NCI-H2171 treated with DMSO at 0.1 percent for 48 hours (cell line): Measurements from ENCODE around the gene MERTK.
A peak's percentile ranks its signal among the peaks of the same experiment; 100 is the strongest.
"Not testable (repeated sequence)": the region's sequence is repeated elsewhere in the genome, so short reads cannot be mapped to it uniquely, and the experiment has no call there.

Experiments used
- DNase-seq: peaks from one replicate; lab custom pipeline; 2025; lab: John Stamatoyannopoulos, UW

Gene MERTK

DNA sequence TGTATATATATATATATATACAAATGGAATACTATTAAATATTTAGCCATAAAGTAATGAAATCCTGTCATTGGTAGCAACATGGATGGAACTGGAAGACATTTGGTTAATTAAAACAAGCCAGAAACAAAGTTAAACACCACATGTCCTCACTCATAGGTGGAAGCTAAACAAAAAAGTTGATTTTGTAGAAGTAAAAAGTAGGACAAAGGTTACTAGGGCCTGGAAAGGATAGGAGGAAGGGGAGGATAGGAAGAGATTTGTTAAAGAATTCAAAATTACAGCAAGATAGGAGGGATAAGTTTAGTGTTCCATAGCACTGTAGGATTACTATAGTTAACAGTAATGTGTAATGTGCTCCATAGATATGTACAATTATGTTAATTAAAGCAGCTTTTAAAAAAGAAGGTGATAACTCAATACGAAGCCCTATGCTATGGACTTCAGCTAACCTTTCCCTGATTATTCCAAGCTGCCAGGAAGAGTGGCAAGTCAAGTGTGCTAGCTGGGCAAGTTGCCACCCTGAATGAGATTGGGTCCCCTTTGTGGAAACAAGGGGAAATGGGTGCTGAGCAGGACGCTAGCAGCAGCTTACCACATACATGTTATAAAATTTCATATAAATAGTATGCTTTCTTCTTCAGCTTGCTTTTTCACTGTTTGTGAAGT, 12.3 kb downstream of the MERTK start:
- DNase-seq = no peak

- not testable (repeated sequence) for DNase-seq
These were observed 13.0 kb downstream of the MERTK start for GRCh38 chr2:111911295-111911977.

DNA sequence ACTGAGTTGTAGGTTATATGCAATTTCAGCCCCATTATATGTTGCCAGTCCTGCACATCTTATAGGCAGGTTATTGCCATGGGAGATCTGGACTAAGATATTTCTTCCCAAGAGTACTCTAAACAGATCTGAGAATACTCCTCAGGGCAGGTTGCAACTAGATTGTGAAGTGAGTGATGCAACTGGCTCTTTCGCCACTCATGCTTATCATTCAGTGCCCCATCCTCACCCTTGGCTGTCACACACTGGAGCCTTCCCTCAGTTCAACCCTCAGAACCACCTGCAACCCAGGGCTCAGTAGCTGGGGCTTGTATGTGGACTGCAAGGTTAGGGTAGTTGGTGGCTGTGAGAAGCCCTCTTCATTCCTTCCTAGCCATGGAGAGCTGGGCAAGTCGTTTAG, 14.1 kb downstream of the MERTK start:
- DNase-seq = no peak

DNA sequence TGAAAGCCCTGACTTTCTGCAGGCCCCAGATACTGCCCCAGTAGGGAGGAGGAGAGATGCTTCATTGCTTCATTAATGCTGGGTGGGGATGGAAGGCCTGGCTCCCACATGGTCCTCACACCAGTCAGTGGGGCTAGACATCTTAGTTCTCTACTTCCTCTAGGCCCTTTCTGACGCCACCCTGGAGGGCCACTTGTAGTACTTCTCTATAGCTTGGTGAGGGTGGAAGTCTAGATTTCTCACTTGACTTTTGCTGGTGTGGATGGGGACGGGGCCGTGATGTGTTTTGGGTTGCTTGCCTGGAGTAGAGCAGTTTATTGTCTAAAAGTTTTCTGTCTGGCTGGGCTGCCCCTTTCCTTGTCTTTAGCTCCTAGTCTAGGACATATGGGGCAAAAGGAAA, 18.7 kb downstream of the MERTK start:
- no peak for DNase-seq

DNA sequence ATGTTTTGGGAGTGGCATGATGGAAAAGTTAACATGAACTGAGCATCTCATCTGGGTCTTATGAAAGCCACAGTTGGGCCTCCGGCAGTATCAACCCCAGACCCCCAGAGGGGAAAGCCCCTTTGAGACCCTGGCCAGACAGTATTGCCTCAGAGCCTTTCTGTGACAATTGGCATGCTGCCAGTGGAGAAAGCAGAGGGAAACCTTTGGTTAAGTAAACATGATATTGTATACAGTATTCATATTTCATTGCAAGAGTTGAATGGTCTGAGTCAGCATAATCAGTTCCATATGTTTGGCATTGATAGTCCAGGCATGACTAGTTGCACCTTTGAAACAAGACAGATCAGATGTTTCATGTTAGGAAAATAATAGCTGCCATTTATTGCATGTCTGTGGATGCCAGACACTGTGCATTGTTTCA, 20.0 kb downstream of the MERTK start:
- peak; percentile 73 for DNase-seq

DNA sequence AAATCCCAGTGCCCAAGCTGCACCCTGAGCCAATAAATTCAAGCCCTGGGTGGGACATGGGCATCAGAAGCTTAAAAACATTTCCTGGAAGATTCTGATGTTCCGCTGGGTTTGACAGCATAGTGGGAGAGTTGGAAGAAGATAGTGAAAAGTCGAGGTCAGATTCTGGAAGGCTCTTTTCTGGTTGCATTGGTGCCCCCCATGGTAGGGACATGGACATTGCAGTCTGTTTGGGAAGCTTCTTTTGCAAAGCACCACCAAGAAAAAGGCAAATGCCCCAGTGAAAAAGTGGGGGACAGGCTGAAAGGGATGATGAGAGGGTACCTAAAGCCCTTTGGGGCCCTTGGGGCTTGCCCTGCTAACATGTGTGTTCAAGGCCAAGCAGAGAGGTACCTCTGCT, 21.0 kb downstream of the MERTK start:
- no peak for DNase-seq

DNA sequence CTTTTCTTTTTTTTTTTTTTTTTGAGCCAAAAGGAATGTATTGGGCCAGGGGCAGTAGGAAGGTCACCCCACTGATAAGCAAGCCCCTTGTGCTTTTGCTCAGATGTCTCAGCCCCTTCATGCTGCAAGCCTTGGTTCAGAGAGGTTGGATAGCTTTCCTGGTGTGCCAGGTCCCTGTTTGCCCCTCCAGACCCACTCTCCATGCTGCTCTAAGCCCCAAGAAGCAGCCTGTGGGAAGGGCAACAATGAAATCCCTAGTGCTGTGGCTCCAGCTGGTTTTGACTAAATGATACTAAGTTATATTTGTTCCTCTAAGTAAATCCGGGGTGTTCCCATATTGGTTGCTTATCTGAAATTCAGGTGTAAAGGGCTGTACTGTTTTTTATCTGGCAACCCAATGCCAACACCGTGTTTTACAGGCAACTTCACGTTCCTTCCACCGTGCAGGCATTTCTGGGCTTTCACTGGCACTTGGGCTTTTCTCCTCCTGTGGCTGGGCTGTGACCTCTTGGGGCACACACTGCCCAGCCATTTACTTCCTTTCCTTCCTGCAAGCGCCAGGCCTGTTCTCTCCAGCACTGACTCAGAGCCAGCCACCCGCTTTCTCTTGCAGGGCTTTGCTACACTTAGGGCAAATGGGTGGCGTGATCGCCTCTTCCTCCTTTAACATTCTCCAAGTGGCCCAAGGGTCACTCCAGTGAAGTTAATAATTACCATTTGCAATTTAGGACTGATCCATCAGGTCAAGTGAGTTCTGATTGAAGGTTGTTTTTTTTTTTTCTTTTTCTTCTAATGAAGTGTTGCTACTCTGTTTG, 21.6 kb downstream of the MERTK start:
- DNase-seq = no peak

- DNase-seq = no peak
These were observed 24.9 kb downstream of the MERTK start for GRCh38 chr2:111923276-111923804.

GRCh38 chr2:111924617-111925107, 26.3 kb downstream of the MERTK start:
- DNase-seq = no peak

- DNase-seq = no peak
These were observed 29.3 kb downstream of the MERTK start for GRCh38 chr2:111927723-111928122.

DNA sequence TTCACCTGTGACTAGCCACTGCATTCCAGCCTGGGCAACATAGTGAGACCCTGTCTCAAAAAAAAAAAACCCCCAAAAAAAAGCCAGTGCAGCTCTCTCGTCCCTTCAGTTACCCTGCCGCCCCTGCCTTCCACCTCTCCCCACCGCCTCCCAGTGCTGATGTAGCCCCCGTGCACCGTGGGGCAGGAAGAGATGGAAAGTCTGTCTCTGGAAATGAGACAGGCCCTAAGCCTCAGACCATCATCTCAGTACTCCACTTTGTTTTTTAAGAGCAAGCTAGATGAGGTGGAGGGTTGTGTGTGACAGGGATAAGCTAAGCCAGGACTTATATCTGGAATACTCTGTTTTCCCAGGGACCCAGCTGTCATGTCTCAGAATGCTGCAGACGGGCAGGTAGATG, 32.0 kb downstream of the MERTK start:
- DNase-seq = no peak

GRCh38 chr2:111930875-111931274, 32.5 kb downstream of the MERTK start:
- DNase-seq = no peak

DNA sequence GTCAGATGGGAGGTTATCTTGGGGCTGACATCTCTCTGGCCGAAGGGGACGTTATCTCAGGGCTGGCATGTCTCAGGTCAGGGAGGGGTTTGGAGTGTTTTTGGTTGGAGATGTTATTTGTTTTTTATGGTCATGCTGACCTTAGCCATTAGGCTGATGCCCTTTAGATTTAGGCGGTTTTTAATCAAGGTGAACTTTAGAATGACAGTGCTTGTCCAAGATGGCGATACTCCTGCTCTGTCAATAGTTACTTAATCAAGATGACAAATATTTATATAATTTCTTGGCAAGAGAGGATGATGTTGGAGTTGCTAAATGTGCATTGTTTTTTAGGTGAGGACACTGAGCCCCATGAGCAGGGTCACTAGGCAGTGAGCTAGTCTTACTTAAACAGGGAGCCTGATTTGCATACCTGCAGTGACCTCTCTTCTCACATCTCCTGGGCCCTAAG, 34.5 kb downstream of the MERTK start:
- no peak for DNase-seq

DNA sequence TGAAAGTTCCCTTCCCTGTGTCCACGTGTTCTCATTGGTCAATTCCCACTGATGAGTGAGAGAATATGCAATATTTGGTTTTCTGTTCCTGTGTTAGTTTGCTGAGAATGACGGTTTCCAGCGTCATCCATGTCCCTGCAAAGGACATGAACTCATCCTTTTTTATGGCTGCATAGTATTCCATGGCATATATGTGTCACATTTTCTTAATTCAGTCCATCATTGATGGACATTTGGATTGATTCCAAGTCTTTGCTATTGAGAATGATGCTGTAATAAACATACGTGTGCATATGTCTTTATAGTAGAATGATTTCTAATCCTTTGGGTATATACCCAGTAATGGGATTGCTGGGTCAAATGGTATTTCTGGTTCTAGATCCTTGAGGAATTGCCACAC, 35.5 kb downstream of the MERTK start:
- not testable (repeated sequence) for DNase-seq

GRCh38 chr2:111936881-111937280, 38.5 kb downstream of the MERTK start:
- no peak for DNase-seq

GRCh38 chr2:111938392-111938791, 40.0 kb downstream of the MERTK start:
- DNase-seq = no peak

GRCh38 chr2:111940333-111941196, 42.2 kb downstream of the MERTK start:
- no peak for DNase-seq

- DNase-seq = no peak
These were observed 43.1 kb downstream of the MERTK start for GRCh38 chr2:111941531-111941930.

DNA sequence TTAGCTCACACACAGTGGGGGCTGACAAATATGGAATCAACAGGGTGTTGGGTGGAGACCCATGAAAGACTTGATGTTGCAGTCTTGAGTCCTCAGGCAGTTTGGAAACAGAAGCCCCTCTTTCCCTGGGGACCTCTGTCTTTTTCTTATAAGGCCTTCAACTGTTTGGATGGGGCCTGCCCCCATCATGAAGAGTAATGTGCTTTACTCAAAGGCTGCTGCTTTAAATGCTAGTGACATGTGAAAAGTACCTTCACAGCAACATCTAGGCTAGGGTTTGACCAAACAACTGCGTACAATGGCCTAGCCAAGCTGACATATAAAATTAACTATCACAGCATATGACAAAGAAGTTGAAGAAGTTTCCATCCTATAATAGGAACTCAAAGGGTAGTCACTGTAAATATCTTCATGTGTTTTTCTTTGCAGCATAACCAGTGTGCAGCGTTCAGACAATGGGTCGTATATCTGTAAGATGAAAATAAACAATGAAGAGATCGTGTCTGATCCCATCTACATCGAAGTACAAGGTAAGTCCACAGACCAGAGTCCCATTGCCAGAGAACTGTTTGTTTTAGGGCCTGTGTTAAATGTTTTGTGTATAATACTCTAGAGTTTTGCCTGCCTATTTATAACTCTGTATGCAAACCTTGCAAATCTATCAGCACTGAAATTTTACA, 46.3 kb downstream of the MERTK start:
- DNase-seq = no peak

DNA sequence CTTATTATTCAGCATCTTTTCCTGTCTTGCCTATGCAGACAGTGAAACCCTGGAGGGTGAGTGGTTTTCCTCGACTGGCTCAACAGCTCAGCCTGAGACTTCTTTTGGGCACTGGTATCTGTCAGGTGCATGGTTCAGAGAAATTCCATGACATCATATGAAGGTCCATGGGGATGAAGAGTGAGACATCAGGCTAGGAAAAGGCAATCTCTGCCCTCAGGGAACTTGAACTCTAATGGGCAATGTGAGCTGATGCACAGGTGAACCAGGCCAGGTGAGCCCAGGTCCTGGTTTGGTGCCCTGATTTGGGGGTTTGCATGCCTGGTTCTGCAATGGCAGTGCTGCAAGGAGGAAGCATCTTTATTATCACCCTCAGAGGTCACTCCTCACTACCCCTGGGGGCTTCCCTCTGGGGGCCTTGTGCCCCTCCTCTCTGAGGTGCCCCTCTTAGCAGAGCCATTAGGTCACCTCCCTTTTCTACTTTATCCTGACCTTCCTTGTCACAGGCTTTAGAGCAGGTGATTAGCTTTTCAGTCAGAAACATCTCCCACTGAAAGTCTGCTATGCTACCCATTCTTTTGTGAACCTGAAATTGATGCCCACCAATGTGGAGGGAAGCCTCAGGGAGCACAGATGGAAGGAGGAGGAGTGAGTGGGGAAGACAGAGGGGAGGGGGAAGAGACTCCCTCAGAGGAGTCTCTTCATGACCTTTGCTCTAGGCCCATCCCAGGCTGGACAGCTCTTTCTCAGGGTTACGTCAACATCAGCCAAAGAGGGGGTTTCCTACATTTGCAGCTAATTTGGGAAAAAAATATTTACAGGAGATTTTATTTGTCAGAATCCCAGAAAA, 47.3 kb downstream of the MERTK start:
- DNase-seq = peak; percentile 29
